Measurements from ENCODE around the gene CAPRIN1. TPM values are rescaled to one million over a fixed set of nuclear protein-coding genes. Genes with fewer than 3 reads are reported as not detected.

Gene CAPRIN1
- total RNA-seq, 1 experiment from 2014 or later, result 301 TPM

DNA sequence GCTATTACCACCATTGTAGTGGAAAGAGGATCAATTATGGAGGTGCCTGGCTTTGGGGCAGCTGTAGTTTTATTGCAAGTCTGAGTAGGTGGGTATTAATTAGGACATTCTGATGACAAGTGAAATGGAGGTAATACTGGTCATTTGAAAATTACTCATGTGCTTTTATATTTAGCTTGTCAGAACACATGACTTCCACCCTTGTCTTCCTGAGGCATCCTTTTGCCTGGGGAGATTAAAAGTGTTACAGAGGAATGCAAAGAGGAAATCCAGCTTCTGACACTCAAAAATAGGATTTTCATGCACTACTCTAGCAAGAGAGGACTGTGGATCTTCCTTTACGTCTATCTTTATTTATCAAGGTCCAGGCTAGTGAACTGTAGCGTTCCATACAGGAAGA, 44.7 kb upstream of the CAPRIN1 start:
- Histone ChIP-seq H3K56ac (ENCODE audit: insufficient read length, low read depth, low read length) (no peak overlapping the region), H4K20me1 (ENCODE audit: control insufficient read depth, insufficient read depth, insufficient read length) (no peaks in the 10 kb centered on the region), H3K79me2 (ENCODE audit: insufficient read depth, low read length) (no peaks in the 10 kb centered on the region), H4K91ac (ENCODE audit: insufficient read length, low read depth, low read length) (no peak overlapping the region), H3T11ph (ENCODE audit: low read length) (no peak overlapping the region), H2BK15ac (ENCODE audit: low read depth, low read length) (no peak overlapping the region), H3K4me1 (ENCODE audit: insufficient read depth, low read length) (no peaks in the 10 kb centered on the region), H2BK20ac (ENCODE audit: low read depth, low read length, poor library complexity, severe bottlenecking) (no peak overlapping the region), H4K5ac (ENCODE audit: insufficient read length, low read depth, low read length) (no peak overlapping the region), H3K4me2 (ENCODE audit: insufficient read depth, insufficient read length, low read length) (no peak overlapping the region), H2BK12ac (ENCODE audit: insufficient read length, low read depth, low read length) (no peak overlapping the region), H2AFZ (ENCODE audit: low read length) (no peak overlapping the region), H2BK5ac (ENCODE audit: insufficient read length, low read length) (no peak overlapping the region), H3K18ac (ENCODE audit: insufficient read length, low read depth, low read length) (no peak overlapping the region), H3K23ac (ENCODE audit: insufficient read length, low read depth, low read length) (no peak overlapping the region), H3K9ac (ENCODE audit: extremely low read depth, insufficient read length, low read length) (no peak overlapping the region), H3K27ac (ENCODE audit: insufficient read length, low read depth, low read length) (no peak overlapping the region), H3K79me1 (ENCODE audit: insufficient read depth, low read depth, low read length, poor library complexity, severe bottlenecking) (no peaks in the 10 kb centered on the region), H3K14ac (ENCODE audit: insufficient read depth, low read length) (no peak overlapping the region), H2BK120ac (ENCODE audit: low read depth, low read length, poor library complexity, severe bottlenecking) (no peak overlapping the region), H2AK5ac (ENCODE audit: insufficient read length, low read length) (no peak overlapping the region), H3K23me2 (ENCODE audit: insufficient read length, low read depth, low read length, poor library complexity, severe bottlenecking) (no peaks in the 10 kb centered on the region), H3K27me3 (ENCODE audit: insufficient read depth, low read length) (no peaks in the 10 kb centered on the region), H3K4ac (ENCODE audit: low read depth, low read length) (no peak overlapping the region), H3K9me3 (ENCODE audit: control insufficient read depth, low read depth, low read length) (no peaks in the 10 kb centered on the region), H4K8ac (replicated peaks; ENCODE audit: insufficient read length, low read depth, low read length) (no peak overlapping the region)
- H3K36me3 Mint-ChIP-seq (ENCODE audit: insufficient read depth in 1 of 3, low read depth in 3 of 3), result no peaks in the 10 kb centered on the region
- no CpG with 5 or more reads among the region's 2 CpGs for WGBS (ENCODE audit: extremely low coverage, insufficient read length, low lambda C conversion rate)
- H3K4me3 Mint-ChIP-seq, result no peak overlapping the region
- H3K27me3 Mint-ChIP-seq (ENCODE audit: low read depth), result peaks cover 10% of the 10 kb centered on the region
- no peak for DNase-seq
- H3K9me3 Mint-ChIP-seq, result no peaks in the 10 kb centered on the region
- TF ChIP-seq, protein P1, sequence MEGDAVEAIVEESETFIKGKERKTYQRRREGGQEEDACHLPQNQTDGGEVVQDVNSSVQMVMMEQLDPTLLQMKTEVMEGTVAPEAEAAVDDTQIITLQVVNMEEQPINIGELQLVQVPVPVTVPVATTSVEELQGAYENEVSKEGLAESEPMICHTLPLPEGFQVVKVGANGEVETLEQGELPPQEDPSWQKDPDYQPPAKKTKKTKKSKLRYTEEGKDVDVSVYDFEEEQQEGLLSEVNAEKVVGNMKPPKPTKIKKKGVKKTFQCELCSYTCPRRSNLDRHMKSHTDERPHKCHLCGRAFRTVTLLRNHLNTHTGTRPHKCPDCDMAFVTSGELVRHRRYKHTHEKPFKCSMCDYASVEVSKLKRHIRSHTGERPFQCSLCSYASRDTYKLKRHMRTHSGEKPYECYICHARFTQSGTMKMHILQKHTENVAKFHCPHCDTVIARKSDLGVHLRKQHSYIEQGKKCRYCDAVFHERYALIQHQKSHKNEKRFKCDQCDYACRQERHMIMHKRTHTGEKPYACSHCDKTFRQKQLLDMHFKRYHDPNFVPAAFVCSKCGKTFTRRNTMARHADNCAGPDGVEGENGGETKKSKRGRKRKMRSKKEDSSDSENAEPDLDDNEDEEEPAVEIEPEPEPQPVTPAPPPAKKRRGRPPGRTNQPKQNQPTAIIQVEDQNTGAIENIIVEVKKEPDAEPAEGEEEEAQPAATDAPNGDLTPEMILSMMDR (conservative IDR thresholded peaks at IDR 0.05), result no peak
- H3K27ac Mint-ChIP-seq, result no peak overlapping the region
- no peaks in the 10 kb centered on the region for H3K4me1 Mint-ChIP-seq
